ENCODE measurements around the gene QSER1.
A peak's percentile ranks its signal among the peaks of the same experiment; 100 is the strongest.
"Not testable (repeated sequence)": the region's sequence is repeated elsewhere in the genome, so short reads cannot be mapped to it uniquely, and the experiment has no call there.

The QSER1 gene

GRCh38 chr11:32891657-32892354 lies 805 bp upstream of the QSER1 start:
- peak; percentile 78 for DNase-seq

DNA sequence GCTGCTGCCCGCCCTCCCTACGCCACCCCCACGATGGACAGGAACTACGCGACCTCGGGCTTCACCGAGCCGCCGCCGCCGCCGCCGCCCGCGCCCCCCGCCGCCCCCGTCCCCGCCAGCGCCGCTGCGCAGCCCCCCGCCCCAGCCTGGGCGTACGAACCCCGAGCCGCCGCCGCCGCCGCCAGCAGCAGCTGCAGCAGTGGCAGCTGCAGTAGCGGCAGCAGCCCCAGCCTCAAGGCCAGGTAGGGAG lies 407 bp downstream of the QSER1 start:
- no peak for DNase-seq

- DNase-seq, result peak; percentile 82
Measured at GRCh38 chr11:32893343-32894148, 935 bp downstream of the QSER1 start.

DNA sequence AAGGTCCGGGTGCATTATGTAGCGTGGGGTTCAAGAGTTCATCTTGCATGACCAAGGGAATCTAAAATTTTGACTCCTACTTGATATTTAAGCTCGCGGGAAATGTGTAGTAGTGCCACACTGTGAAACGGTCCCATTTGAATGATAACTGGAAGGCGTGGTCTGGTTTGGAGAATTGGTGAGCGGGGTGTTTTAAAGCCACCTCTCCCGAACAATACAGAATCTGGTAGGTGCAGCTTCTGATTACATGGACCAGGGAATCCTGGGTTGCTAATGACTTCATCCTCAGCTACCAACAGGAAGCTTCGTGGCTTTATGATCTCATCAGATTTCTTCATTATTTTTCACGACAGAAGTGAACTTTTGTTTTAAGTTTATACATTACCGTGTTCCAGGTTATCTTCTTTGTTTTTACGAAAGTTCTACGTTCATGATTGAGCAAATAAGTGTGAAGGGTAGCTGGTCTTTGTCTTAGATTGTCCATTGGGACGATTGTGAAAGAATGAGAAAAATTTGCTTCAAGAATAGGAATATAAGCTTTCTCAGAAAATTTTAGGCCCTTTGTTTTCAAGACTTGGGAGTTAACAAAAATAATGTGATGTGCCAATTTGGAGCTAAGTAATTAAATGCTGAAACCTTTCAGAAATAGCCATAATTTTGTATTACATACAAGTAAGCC lies 1.7 kb downstream of the QSER1 start:
- DNase-seq, result peak; percentile 91

DNA sequence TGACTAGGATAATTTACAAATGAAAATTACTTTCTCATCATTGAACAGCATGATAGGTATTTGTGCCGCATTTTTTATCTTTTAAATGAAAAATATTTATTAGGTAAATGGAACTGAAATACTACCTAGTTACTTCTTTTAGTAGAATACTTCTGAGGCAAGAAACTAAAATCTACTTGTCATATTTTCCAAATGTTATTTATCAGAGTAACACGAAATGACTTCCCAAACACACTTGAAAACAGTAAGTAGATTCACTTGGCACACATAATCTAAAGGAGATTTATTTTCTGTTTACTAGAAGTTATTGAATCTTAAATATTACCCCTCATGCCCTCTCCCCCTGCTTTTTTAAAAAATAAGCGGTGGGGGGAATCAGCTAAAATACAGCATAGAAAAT lies 2.3 kb downstream of the QSER1 start:
- DNase-seq, result no peak

- peak; percentile 54 for DNase-seq
Measured at GRCh38 chr11:32895471-32895870, 2.9 kb downstream of the QSER1 start.

DNA sequence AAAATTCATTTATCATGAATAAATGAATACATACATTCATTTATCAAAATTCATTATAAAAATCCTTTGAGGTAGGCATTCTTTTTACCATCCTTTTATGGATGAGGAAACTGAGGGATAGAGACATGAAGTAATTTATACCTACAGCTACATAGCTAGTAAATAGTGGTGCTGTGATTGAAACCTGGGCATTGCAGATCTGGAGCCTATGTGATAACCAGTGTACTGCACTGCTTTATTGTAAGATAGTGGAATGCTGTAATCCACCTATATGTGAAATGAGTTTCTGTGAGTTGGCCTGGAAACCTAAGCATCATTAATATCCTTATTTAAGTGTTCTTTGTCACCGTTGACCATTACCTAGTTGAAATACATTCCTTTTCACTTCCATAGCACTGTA lies 4.5 kb downstream of the QSER1 start:
- DNase-seq, result no peak

GRCh38 chr11:32899438-32899837 lies 6.8 kb downstream of the QSER1 start:
- DNase-seq, result no peak

GRCh38 chr11:32902089-32902665 lies 9.6 kb downstream of the QSER1 start:
- no peak for DNase-seq

DNA sequence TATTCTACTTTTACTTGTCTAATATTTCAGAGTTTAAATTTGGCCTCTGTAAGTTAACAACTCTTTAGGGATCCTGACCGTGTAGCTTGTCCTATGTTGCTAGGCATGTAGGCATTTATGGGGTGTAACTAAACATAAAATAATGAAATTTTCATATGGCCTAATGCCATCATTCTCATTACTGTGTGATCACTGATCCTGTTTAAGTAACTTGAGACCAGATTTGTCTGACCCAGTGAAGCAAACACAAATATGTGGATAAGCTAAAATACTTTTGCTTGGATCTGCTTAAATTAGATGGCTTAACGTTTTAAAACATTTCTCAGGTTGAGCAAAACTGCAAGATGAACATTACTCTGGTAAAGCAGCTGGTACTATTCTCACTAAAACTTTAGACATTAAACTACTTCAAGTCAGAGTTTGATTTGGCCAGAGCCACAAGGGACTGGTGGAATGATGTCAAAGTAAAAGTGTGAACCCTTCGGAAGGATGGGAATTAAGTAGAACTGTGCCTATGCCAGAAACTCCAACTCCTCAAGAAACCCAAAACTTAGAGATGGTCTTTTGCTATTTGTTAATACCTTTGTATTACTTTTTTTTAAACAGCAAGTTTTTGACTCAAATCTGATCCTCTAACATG lies 12.5 kb downstream of the QSER1 start:
- no peak for DNase-seq

- no peak for DNase-seq
Measured at GRCh38 chr11:32908619-32909018, 16.0 kb downstream of the QSER1 start.

DNA sequence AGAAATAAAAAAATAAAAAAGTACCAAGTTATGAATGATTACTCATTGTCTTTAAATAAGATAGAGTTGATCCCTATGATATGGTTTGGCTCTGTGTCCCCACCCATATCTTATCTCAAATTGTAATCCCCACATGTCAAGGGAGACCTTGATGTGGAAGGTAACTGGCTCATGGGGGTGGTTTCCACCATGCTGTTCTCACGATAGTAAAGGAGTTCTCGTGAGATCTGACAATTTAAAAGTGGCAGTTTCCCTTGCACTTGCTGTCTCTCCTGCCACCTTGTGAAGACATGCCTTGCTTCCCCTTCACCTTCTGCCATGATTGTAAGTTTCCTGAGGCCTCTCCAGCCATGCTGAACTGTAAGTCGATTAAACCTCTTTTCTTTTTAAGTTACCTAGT lies 18.8 kb downstream of the QSER1 start:
- DNase-seq, result peak; percentile 26

DNA sequence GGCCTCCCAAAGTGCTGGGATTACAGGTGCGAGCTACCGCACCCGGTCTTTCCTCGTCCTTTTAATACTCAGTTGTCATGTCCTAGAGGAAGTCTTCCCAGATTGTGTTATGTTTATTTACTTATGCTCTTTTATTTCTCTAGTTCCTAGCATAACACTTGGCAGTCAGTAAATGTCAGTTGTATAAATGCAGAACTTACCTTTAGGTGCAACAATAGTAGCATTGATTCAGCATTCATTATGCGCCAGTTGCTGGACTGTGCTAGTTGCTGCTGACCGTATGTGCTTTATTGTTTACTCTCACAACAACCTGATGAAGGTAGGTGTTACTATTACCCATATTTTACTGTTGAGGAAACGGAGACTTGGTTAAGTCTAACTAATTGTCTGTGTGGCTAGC lies 20.8 kb downstream of the QSER1 start:
- no peak for DNase-seq

DNA sequence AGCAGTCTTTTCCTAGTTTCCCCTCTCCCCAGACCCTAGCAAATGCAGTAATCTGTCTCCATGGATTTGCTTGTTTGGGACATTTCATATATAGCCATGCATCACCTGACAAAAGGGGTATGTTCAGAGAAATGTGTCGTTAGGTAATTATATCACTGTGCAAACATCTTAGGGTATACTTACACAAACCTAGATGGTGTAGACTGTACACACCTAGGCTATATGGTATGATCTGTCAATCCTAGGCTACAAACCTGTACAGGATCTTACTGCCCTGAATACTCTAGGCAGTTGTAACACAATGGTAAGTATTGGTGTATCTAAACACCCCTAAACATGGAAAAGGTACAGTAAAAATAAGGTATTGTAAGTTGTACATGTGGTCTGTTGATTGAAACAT lies 23.8 kb downstream of the QSER1 start:
- no peak for DNase-seq

DNA sequence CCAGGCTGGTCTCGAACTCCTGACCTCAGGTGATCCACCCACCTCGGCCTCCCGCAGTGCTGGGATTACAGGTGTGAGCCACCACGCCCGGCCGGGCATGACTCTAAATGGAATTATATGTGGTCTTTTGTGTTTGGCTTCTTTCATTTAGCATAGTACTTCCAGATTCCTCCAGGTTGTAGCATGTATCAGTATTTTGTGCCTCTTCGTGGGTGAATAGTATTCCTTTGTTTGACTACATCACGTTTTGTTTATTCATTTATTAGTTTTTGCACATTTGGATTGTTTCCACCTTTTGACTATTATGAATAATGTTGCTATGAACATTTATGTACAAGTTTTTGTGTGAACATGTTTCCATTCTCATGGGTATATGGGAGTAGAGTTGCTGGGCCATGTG lies 24.4 kb downstream of the QSER1 start:
- no peak for DNase-seq

DNA sequence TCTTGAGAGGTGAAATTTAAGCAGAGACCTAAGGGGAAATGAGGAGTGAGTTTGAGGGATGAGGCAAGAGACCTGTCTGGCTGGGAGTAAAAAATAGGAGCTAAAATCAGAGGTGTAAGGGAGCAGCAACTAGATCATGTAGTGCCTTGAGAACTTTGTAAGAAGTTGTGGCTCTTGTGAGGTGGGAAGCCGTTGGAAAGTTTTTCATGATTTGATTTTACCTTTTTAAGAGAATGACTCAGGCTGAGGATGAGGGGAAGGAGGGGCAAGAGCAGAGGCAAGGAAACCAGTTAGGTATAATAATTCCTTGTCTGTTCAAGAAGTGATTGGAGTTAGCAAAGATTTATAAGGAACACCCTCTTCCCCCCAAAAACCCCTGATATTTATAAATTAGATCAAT lies 25.8 kb downstream of the QSER1 start:
- no peak for DNase-seq

- DNase-seq, result no peak
Measured at GRCh38 chr11:32919338-32919737, 26.7 kb downstream of the QSER1 start.

DNA sequence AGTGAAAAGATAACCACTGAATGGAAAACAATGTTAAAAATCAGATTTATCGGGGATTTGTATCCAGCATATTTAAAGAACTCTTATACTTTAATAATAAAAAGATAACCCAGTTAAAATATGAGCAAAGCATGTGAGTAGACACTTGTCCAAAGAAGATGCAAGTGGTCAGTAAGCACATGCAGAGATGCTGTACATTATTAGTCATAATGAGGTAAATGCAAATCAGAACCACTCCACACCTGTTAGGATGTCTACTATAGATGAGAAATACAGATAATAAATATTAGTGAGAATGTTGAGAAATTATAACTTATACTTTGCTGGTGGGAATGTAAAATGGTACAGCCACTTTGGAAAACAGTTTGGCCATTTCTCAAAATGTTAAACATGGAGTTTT lies 28.0 kb downstream of the QSER1 start:
- DNase-seq, result no peak

DNA sequence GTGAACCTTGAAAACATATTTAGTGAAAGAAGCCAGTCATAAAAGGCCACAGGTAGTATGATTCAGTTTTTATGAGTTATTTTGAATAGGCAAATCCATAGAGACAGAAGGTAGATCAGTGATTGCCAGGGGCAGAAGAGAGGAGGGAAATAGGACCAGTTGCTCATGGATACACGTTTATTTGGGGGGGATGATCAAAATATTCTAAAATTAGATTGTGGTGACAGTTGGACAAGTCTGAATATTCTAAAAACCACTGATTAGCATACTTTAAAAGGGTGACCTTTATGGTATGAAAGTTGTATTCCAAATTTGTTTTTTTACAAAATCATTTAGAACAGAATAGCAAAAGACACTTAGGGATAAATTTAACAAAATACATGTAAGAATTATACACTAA lies 28.6 kb downstream of the QSER1 start:
- DNase-seq, result no peak

DNA sequence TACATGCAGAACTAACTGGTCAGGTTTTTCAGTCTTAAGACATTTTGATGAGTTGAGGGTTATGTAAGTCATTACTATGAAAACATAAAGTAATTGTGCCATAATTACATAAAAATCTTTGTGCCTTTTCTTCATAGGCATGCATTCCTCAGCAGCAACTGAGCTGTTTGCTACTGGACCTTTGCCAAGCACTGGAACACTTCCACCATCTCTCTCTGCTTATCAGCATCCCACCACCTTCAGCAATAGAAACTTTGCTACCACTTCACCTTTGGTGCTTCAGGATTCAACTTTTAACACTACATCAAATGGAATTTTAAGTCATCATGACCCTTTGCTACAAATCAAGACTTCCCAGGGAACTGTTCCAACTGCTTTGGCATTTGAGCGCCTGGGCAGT lies 39.0 kb downstream of the QSER1 start:
- DNase-seq, result no peak

DNA sequence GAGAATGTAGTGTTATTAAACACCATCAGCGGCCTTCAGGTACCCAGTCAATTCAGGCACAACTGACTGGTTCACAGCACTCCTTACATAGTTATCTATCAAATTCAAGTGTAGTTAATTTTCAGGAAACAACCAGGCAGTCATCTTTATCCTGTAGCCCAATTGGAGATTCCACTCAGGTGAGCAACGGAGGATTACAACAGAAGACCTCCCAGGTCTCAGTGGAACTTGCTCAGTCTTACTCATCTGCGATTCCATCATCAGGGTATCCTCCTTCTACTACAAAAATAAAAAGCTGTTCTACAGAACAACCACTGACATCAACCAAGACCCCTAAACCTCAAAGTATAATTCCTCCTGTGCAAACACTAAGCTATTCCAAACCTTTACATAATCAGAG lies 39.6 kb downstream of the QSER1 start:
- no peak for DNase-seq

DNA sequence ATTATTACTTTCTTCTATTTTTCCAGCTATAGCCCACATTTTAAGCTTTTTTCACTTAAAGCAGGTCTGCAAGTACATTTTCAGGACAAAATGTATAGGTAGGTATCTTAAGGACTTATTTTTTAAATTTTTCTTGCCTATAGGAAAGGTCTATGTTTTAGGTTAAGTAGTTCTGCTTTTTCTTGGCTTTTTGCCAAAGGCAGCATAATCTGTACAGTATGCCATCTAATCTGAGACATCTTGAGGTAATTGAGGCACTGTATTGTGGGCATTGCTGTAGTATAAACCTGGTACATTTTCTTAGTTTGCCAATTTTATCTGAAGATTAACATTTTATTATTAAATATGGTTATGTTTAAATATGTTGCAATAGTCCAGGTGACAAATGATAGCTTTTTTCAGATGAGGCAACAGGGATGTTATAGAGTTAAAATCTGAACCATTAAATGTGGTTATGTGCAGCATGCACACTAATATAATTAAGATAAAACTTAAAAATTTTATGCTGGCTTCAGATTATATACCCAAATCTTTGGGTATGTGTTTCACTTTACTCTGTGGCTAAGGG lies 42.9 kb downstream of the QSER1 start:
- peak; percentile 42 for DNase-seq

DNA sequence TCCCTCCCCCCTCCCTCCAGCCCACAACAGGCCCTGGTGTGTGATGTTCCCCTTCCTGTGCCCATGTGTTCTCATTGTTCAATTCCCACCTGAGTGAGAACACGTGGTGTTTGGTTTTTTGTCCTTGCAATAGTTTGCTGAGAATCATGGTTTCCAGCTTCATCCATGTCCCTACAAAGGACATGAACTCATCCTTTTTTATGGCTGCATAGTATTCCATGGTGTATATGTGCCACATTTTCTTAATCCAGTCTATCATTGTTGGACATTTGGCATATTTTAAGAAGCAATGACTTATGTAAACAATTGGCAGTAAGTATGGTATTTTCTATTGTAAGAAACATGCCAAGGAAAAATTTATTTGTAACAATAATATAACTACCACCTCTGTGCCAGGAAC lies 43.6 kb downstream of the QSER1 start:
- DNase-seq, result not testable (repeated sequence)

Measured in OCI-M1 (cell line).